H9 (cell line): ENCODE results near the gene KLRC4. TPM values are rescaled to one million over a fixed set of nuclear protein-coding genes. Genes with fewer than 3 reads are reported as not detected.

Experiments
- DNase-seq: peaks from one replicate; pipeline ENCODE4 v3.0.0-alpha.2; 2017
- H2AFZ ChIP-seq: one replicate; pipeline ENCODE4 v1.6.1; 2013; ENCODE audit warnings: mild to moderate bottlenecking, low read length, control low read depth, moderate library complexity
- H2AK5ac ChIP-seq: 2 replicates; pipeline ENCODE4 v1.6.1; 2013; ENCODE audit warnings: low read length, control low read depth, mixed read lengths; ENCODE audit not compliant: insufficient read length
- H2BK120ac ChIP-seq: one replicate; pipeline ENCODE4 v1.6.1; 2013; ENCODE audit warnings: low read depth, mild to moderate bottlenecking, low read length, control low read depth, inconsistent platforms; ENCODE audit not compliant: poor library complexity, severe bottlenecking
- H2BK12ac ChIP-seq: 2 replicates; pipeline ENCODE4 v1.6.1; 2013; ENCODE audit warnings: low read length, control low read depth, mixed read lengths, low read depth; ENCODE audit not compliant: insufficient read length
- H2BK15ac ChIP-seq: 2 replicates; pipeline ENCODE4 v1.6.1; 2013; ENCODE audit warnings: low read depth, low read length, control low read depth
- H2BK20ac ChIP-seq: one replicate; pipeline ENCODE4 v1.6.1; 2013; ENCODE audit warnings: low read depth, mild to moderate bottlenecking, low read length, control low read depth, inconsistent platforms; ENCODE audit not compliant: poor library complexity, severe bottlenecking
- H2BK5ac ChIP-seq: 2 replicates; pipeline ENCODE4 v1.6.1; 2013; ENCODE audit warnings: low read length, control low read depth, mixed read lengths; ENCODE audit not compliant: insufficient read length
- H3K14ac ChIP-seq: 2 replicates; pipeline ENCODE4 v1.6.1; 2013; ENCODE audit warnings: low read length, control low read depth; ENCODE audit not compliant: insufficient read depth
- H3K18ac ChIP-seq: 2 replicates; pipeline ENCODE4 v1.6.1; 2013; ENCODE audit warnings: low read depth, mild to moderate bottlenecking, mixed read lengths, low read length, control low read depth; ENCODE audit not compliant: insufficient read length
- H3K23ac ChIP-seq: 2 replicates; pipeline ENCODE4 v1.6.1; 2013; ENCODE audit warnings: low read length, control low read depth, mixed read lengths, low read depth; ENCODE audit not compliant: insufficient read length
- H3K23me2 ChIP-seq: 2 replicates; pipeline ENCODE4 v1.6.1; 2013; ENCODE audit warnings: low read depth, mild to moderate bottlenecking, mixed read lengths, low read length, control low read depth; ENCODE audit not compliant: insufficient read length, poor library complexity, severe bottlenecking
- H3K27ac ChIP-seq: 2 replicates; pipeline ENCODE4 v1.5.1; 2013; ENCODE audit warnings: low read length, control low read depth, mixed read lengths, low read depth; ENCODE audit not compliant: insufficient read length
- H3K27me3 ChIP-seq: 2 replicates; pipeline ENCODE4 v1.6.1; 2013; ENCODE audit warnings: low read length, control low read depth, inconsistent platforms; ENCODE audit not compliant: insufficient read depth
- H3K4ac ChIP-seq: 2 replicates; pipeline ENCODE4 v1.6.1; 2013; ENCODE audit warnings: low read depth, mild to moderate bottlenecking, control low read depth, inconsistent platforms, low read length, moderate library complexity
- H3K4me1 ChIP-seq: 2 replicates; pipeline ENCODE4 v1.6.1; 2013; ENCODE audit warnings: low read length, control low read depth, inconsistent platforms; ENCODE audit not compliant: insufficient read depth
- H3K4me2 ChIP-seq: 2 replicates; pipeline ENCODE4 v1.6.1; 2013; ENCODE audit warnings: low read length, control low read depth, mixed read lengths; ENCODE audit not compliant: insufficient read length, insufficient read depth
- H3K56ac ChIP-seq: 2 replicates; pipeline ENCODE4 v1.6.1; 2013; ENCODE audit warnings: low read depth, mild to moderate bottlenecking, mixed read lengths, low read length, control low read depth; ENCODE audit not compliant: insufficient read length
- H3K79me1 ChIP-seq: 2 replicates; pipeline ENCODE4 v1.6.1; 2013; ENCODE audit warnings: low read depth, mild to moderate bottlenecking, moderate library complexity, low read length, control low read depth, inconsistent platforms; ENCODE audit not compliant: insufficient read depth, poor library complexity, severe bottlenecking
- H3K79me2 ChIP-seq: 2 replicates; pipeline ENCODE4 v1.6.1; 2013; ENCODE audit warnings: low read length, control low read depth, inconsistent platforms; ENCODE audit not compliant: insufficient read depth
- H3K9ac ChIP-seq: 2 replicates; pipeline ENCODE4 v1.6.1; 2013; ENCODE audit warnings: low read length, control low read depth, mixed read lengths; ENCODE audit not compliant: insufficient read length; ENCODE audit errors: extremely low read depth
- H3K9me3 ChIP-seq: one replicate; pipeline ENCODE4 v1.6.1; 2013; ENCODE audit warnings: low read depth, low read length, inconsistent platforms; ENCODE audit not compliant: control insufficient read depth
- H3T11ph ChIP-seq: one replicate; pipeline ENCODE4 v1.6.1; 2013; ENCODE audit warnings: mild to moderate bottlenecking, low read length, control low read depth, inconsistent platforms
- H4K20me1 ChIP-seq: one replicate; pipeline ENCODE4 v1.6.1; 2013; ENCODE audit not compliant: control insufficient read depth, insufficient read length, insufficient read depth
- H4K5ac ChIP-seq: 2 replicates; pipeline ENCODE4 v1.6.1; 2013; ENCODE audit warnings: low read depth, mild to moderate bottlenecking, mixed read lengths, low read length, control low read depth; ENCODE audit not compliant: insufficient read length
- H4K8ac ChIP-seq: replicated peaks from 2 replicates; pipeline ENCODE4 v1.6.1; 2013; ENCODE audit warnings: low read length, control low read depth, mixed read lengths, low read depth; ENCODE audit not compliant: insufficient read length
- H4K91ac ChIP-seq: 2 replicates; pipeline ENCODE4 v1.6.1; 2013; ENCODE audit warnings: low read depth, mild to moderate bottlenecking, moderate library complexity, mixed read lengths, low read length, control low read depth; ENCODE audit not compliant: insufficient read length
- H3K27ac Mint-ChIP-seq, 3 experiments: 2 replicates in 2 of 3; 3 replicates in 1 of 3; pipeline ENCODE4 v1.8.0; 2020 to 2021; ENCODE audit warnings: mixed read lengths in 3 of 3, mild to moderate bottlenecking in 1 of 3, moderate library complexity in 1 of 3
- H3K27me3 Mint-ChIP-seq: 2 replicates; pipeline ENCODE4 v1.8.0; 2021; ENCODE audit warnings: low read depth, mild to moderate bottlenecking, moderate library complexity, mixed read lengths
- H3K36me3 Mint-ChIP-seq, 3 experiments: 2 replicates in 2 of 3; 3 replicates in 1 of 3; pipeline ENCODE4 v1.8.0; 2020 to 2021; ENCODE audit warnings: low read depth in 3 of 3, mixed read lengths in 3 of 3; ENCODE audit not compliant: insufficient read depth in 1 of 3
- H3K4me1 Mint-ChIP-seq, 2 experiments: 2 replicates each; pipeline ENCODE4 v1.8.0; 2020; ENCODE audit warnings: mixed read lengths in 2 of 2
- H3K4me3 Mint-ChIP-seq, 2 experiments: 2 replicates in 1 of 2; 3 replicates in 1 of 2; pipeline ENCODE4 v1.8.0; 2020 to 2021; ENCODE audit warnings: mild to moderate bottlenecking in 2 of 2, mixed read lengths in 2 of 2, moderate library complexity in 1 of 2
- H3K9me3 Mint-ChIP-seq, 2 experiments: 2 replicates in 1 of 2; 3 replicates in 1 of 2; pipeline ENCODE4 v1.8.0; 2020; ENCODE audit warnings: mild to moderate bottlenecking in 2 of 2, mixed read lengths in 2 of 2, moderate library complexity in 1 of 2
- WGBS: extraction: QIAGEN DNeasy Blood & Tissue Kit; methylation state at CpG from one replicate; pipeline ENCODE4 v1.1.7; 2013; ENCODE audit warnings: missing lambda C conversion rate, low lambda C conversion rate, mixed read lengths; ENCODE audit not compliant: insufficient read length; ENCODE audit errors: extremely low coverage; 5-methylcytosine and 5-hydroxymethylcytosine counted together
- total RNA-seq: library from RNA; stranded (reverse); gene quantifications from 2 replicates; pipeline ENCODE4 v1.2.1, GENCODE V29; 2021
- TF ChIP-seq, protein P1 (sequence below): fragments of 200-600 bp; sonication (generic); conservative IDR thresholded peaks from 3 replicates; pipeline ENCODE4 v1.8.0; 2021; ENCODE audit warnings: antibody characterized with exemption, mild to moderate bottlenecking

KLRC4 gene
- total RNA-seq, 1 experiment from 2014 or later: not detected

GRCh38 chr12:10389904-10390303 is 19.7 kb downstream of the KLRC4 start, which contains the start of gene KLRK1:
Gene KLRK1, minus strand, starts transcription at chr12:10390041. Its CDS starts 1,231 bp downstream, at chr12:10388810.
- H3K27ac Mint-ChIP-seq: no peak within 1 kb of the TSS
- H3K27me3 Mint-ChIP-seq: no peaks in the 10 kb centered on the region
- no peak within 1 kb of the TSS for H2BK120ac ChIP-seq
- H3K27ac ChIP-seq: no peak within 1 kb of the TSS
- no peak within 1 kb of the TSS for H2AK5ac ChIP-seq
- no peak within 1 kb of the TSS for H3K14ac ChIP-seq
- no peak within 1 kb of the TSS for H3K4me3 Mint-ChIP-seq
- no CpG with 5 or more reads among the region's 1 CpG for WGBS
- no peak within 1 kb of the TSS for H3K18ac ChIP-seq
- no peak within 1 kb of the TSS for H3K4ac ChIP-seq
- no peak within 1 kb of the TSS for H4K8ac ChIP-seq
- H3K27me3 ChIP-seq: no peaks in the 10 kb centered on the region
- H2BK15ac ChIP-seq: no peak within 1 kb of the TSS
- H2AFZ ChIP-seq: no peak within 1 kb of the TSS
- no peak within 1 kb of the TSS for H2BK20ac ChIP-seq
- no peak within 1 kb of the TSS for H3K4me2 ChIP-seq
- H3K79me1 ChIP-seq: no peaks in the 10 kb centered on the region
- H3K56ac ChIP-seq: no peak within 1 kb of the TSS
- no peaks in the 10 kb centered on the region for H3K23me2 ChIP-seq
- no peak within 1 kb of the TSS for H4K5ac ChIP-seq
- no peaks in the 10 kb centered on the region for H3K36me3 Mint-ChIP-seq
- no peak within 1 kb of the TSS for H2BK5ac ChIP-seq
- H2BK12ac ChIP-seq: no peak within 1 kb of the TSS
- no peak within 1 kb of the TSS for H4K91ac ChIP-seq
- H3K79me2 ChIP-seq: no peaks in the 10 kb centered on the region
- no peaks in the 10 kb centered on the region for H3K4me1 Mint-ChIP-seq
- no peak for DNase-seq
- no peak within 1 kb of the TSS for H3K9ac ChIP-seq
- no peaks in the 10 kb centered on the region for H4K20me1 ChIP-seq
- TF ChIP-seq, protein P1, sequence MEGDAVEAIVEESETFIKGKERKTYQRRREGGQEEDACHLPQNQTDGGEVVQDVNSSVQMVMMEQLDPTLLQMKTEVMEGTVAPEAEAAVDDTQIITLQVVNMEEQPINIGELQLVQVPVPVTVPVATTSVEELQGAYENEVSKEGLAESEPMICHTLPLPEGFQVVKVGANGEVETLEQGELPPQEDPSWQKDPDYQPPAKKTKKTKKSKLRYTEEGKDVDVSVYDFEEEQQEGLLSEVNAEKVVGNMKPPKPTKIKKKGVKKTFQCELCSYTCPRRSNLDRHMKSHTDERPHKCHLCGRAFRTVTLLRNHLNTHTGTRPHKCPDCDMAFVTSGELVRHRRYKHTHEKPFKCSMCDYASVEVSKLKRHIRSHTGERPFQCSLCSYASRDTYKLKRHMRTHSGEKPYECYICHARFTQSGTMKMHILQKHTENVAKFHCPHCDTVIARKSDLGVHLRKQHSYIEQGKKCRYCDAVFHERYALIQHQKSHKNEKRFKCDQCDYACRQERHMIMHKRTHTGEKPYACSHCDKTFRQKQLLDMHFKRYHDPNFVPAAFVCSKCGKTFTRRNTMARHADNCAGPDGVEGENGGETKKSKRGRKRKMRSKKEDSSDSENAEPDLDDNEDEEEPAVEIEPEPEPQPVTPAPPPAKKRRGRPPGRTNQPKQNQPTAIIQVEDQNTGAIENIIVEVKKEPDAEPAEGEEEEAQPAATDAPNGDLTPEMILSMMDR: no peak
- no peaks in the 10 kb centered on the region for H3K4me1 ChIP-seq
- no peak within 1 kb of the TSS for H3K23ac ChIP-seq
- no peaks in the 10 kb centered on the region for H3K9me3 Mint-ChIP-seq
- no peak within 1 kb of the TSS for H3T11ph ChIP-seq
- H3K9me3 ChIP-seq: no peaks in the 10 kb centered on the region
